MCF 10A (cell line): ENCODE measurements around the gene IGIP. TPM values are rescaled to one million over a fixed set of nuclear protein-coding genes. Genes with fewer than 3 reads are reported as not detected.

Experiments
- BruUV-seq: library from RNA; stranded (reverse); fragments of 400-500 nt; replicated peaks from 2 replicates; lab custom pipeline; 2021; lab: Mats Ljungman, UMichigan
- CTCF ChIA-PET: fragments of 300-600 bp; sonication (Branson Sonifier 250); formaldehyde crosslinking; extraction: SDS; loops from one replicate; lab custom pipeline; 2021; ENCODE audit warnings: antibody characterized with exemption, inconsistent platforms; lab: Yijun Ruan, JAX
- POLR2A ChIA-PET: fragments of 300-600, 350-650 bp; sonication (Branson Sonifier 250); formaldehyde crosslinking; extraction: SDS; loops from one replicate; lab custom pipeline; 2020; ENCODE audit warnings: antibody characterized with exemption, inconsistent platforms; lab: Yijun Ruan, JAX
- DNase-seq: peaks from one replicate; pipeline ENCODE4 v3.0.0-alpha.2; 2018; ENCODE audit not compliant: unreplicated experiment
- H3K27ac Mint-ChIP-seq: one replicate; pipeline ENCODE4 v1.8.0; 2022; ENCODE audit warnings: mild to moderate bottlenecking, low read depth, mixed read lengths; ENCODE audit not compliant: unreplicated experiment
- H3K27me3 Mint-ChIP-seq: one replicate; pipeline ENCODE4 v1.8.0; 2022; ENCODE audit warnings: mixed read lengths; ENCODE audit not compliant: insufficient read depth, unreplicated experiment
- H3K36me3 Mint-ChIP-seq: one replicate; pipeline ENCODE4 v1.8.0; 2022; ENCODE audit warnings: mild to moderate bottlenecking, moderate library complexity, mixed read lengths; ENCODE audit not compliant: insufficient read depth, unreplicated experiment
- H3K4me1 Mint-ChIP-seq: one replicate; pipeline ENCODE4 v1.8.0; 2022; ENCODE audit warnings: mixed read lengths; ENCODE audit not compliant: insufficient read depth, unreplicated experiment
- H3K4me3 Mint-ChIP-seq: one replicate; pipeline ENCODE4 v1.8.0; 2022; ENCODE audit warnings: mild to moderate bottlenecking, moderate library complexity, mixed read lengths; ENCODE audit not compliant: unreplicated experiment
- H3K9me3 Mint-ChIP-seq: one replicate; pipeline ENCODE4 v1.8.0; 2022; ENCODE audit warnings: mixed read lengths; ENCODE audit not compliant: unreplicated experiment
- CTCF ChIP-seq: fragments of 200-600 bp; IDR thresholded peaks from one replicate; pipeline ENCODE4 v1.8.0; 2022; ENCODE audit warnings: antibody characterized with exemption, mild to moderate bottlenecking; ENCODE audit not compliant: unreplicated experiment
- intact Hi-C: fragments of 100-400 bp; cut with micrococcal nuclease; formaldehyde crosslinking; loops from 2 replicates; pipeline ENCODE4 v1.14.1; 2022
- total RNA-seq: library from RNA; stranded (reverse); gene quantifications from 2 replicates; pipeline ENCODE4 v1.2.3, GENCODE V29; 2022

Gene IGIP
- total RNA-seq, 1 experiment from 2014 or later: 7.5 TPM

DNA sequence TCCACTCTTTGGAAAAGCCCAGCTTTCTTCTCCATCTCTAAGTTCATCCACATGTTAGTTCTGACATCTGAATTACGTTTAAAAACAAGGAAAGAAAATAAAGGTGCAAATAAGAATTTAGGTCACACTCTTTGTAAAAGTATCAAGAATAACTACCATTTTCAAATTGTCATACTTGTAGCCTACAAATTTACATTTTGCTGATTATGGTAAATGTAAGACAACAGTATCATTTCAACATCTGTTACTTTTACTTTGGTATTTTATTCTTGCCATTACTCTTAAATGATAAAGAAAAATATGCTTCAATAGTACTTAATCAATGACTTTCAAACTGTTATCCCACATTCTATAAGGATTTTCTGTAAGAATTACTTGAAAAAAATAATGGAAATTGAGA is 21.6 kb upstream of the IGIP start:
- no peak for DNase-seq
- Mint-ChIP-seq H3K4me1 (peaks cover 20% of the 10 kb centered on the region), H3K27ac (no peak overlapping the region), H3K27me3 (peaks cover 18% of the 10 kb centered on the region), H3K36me3 (peaks cover 10% of the 10 kb centered on the region), H3K9me3 (no peaks in the 10 kb centered on the region), H3K4me3 (no peak overlapping the region)
- no peak for TF ChIP-seq CTCF
- ChIA-PET CTCF (interaction anchor here (0.7 to 4.3 kb wide), 5 partner anchors 10 to 39 kb away, joined by 3 to 26 read pairs (median 7); no protein-coding TSS in a partner anchor), POLR2A (interaction anchor here (0.6 to 2.6 kb wide), 6 partner anchors 10 to 69 kb away, joined by 3 to 20 read pairs (median 5); partner anchors contain the start of gene PURA)
- intact Hi-C loops: no loop called here
- no TSS peak for BruUV-seq

- no peak for TF ChIP-seq CTCF
- ChIA-PET CTCF (interaction anchor here (0.6 to 4.3 kb wide), 24 partner anchors 9 to 441 kb away, joined by 3 to 26 read pairs (median 4); no protein-coding TSS in a partner anchor), POLR2A (interaction anchor here (0.6 to 6.3 kb wide), 18 partner anchors 13 to 447 kb away, joined by 3 to 147 read pairs (median 5); partner anchors contain the start of genes CYSTM1 and PURA)
- intact Hi-C loops: loop anchor here (2.0 kb wide), 1 partner anchor 33 kb away; no protein-coding TSS in a partner anchor
- Mint-ChIP-seq H3K27me3 (peaks cover under 1% of the 10 kb centered on the region), H3K4me3 (peak overlapping the region; percentile 97), H3K27ac (peak overlapping the region; percentile 98), H3K9me3 (no peaks in the 10 kb centered on the region), H3K4me1 (peaks cover 33% of the 10 kb centered on the region), H3K36me3 (peaks cover 10% of the 10 kb centered on the region)
- BruUV-seq: no TSS peak
- DNase-seq: no peak
Measured at GRCh38 chr5:140106101-140106500, 19.6 kb upstream of the IGIP start.

DNA sequence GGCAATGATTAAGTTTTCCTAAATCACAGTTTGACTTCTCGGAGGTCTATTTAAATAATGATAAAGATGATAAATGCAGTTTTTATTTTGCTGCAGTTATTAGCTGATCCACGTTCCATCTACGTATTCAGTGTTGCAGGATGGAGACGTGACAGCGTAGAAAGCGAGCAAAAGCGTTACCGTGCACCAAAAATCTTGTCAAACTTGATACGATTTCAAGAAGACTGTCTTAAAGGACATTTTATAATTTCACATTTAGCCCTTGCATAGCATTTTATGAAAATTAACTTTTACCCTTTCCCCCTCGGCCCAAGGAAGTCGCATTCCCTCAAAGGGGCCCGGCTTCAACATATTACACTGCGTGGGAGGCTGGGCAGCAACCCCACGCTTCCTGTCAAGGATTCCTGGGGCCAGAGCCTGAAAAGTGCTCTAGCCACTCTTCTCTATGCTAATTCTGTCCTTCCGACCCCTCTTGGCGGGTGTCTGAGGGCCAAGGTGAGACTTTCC is 18.9 kb upstream of the IGIP start:
- Mint-ChIP-seq H3K36me3 (peaks cover 10% of the 10 kb centered on the region), H3K9me3 (no peaks in the 10 kb centered on the region), H3K27ac (peak overlapping the region; percentile 98), H3K27me3 (no peaks in the 10 kb centered on the region), H3K4me3 (peak overlapping the region; percentile 97), H3K4me1 (peaks cover 38% of the 10 kb centered on the region)
- TF ChIP-seq CTCF: no peak
- intact Hi-C loops: loop anchor here (2.0 kb wide), 1 partner anchor 34 kb away; no protein-coding TSS in a partner anchor
- TSS peak; percentile 54 for BruUV-seq
- POLR2A ChIA-PET: interaction anchor here (0.7 to 6.3 kb wide), 19 partner anchors 8 to 447 kb away, joined by 3 to 147 read pairs (median 4); partner anchors contain the start of genes HBEGF, NRG2, PFDN1 and PURA
- CTCF ChIA-PET: interaction anchor here (0.6 to 4.3 kb wide), 17 partner anchors 18 to 1560 kb away, joined by 3 to 26 read pairs (median 4); no protein-coding TSS in a partner anchor
- no peak for DNase-seq
